Stimulated activated naive CD4-positive, alpha-beta T cell (primary cell): ENCODE measurements around the gene ST3GAL5.
"Not testable (repeated sequence)": the region's sequence is repeated elsewhere in the genome, so short reads cannot be mapped to it uniquely, and the experiment has no call there.

ENCODE experiments used
- DNase-seq, 6 experiments: peaks; one replicate each; lab custom pipeline; 2025; lab: John Stamatoyannopoulos, UW

Gene ST3GAL5

DNA sequence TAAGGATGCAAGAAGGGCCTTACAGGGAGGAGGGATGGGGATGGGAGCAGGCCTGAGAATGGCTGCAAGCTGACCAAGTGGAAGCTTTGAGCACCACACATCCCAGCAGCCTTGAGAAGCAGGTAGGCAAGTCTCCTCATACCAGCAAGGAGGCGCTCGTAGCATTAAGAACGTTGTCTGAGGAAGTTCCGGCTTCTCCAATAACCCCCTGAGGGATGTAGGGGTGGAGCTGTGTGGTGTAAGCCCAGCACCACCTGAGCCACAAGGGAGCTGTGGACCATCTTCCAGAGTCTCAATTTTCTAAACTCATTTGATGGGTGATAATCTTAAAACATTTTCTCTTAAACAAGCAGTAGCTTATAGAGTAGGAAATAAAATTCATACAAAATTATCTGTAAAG is 50.6 kb downstream of the ST3GAL5 start:
- DNase-seq = no peak

- DNase-seq = no peak
These were observed 54.3 kb downstream of the ST3GAL5 start for GRCh38 chr2:85834466-85834865.

DNA sequence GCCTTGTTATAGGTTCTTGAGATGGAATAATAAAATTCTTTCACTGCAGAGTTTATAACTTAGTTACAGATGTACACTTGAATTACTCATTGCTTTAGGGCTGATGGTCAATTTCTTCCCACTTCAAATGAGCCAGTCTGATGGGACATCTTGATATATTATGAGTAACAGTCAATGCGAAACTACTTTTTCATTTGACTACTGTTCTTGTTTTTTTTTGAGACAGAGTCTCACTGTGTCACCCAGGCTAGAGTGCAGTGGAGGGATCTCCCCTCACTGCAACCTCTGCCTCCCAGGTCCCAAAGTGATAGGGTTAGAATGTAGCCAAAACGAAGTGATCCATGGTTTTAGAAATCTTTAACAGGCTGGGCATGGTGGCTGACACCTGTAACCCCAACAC is 57.1 kb downstream of the ST3GAL5 start:
- no peak for DNase-seq

DNA sequence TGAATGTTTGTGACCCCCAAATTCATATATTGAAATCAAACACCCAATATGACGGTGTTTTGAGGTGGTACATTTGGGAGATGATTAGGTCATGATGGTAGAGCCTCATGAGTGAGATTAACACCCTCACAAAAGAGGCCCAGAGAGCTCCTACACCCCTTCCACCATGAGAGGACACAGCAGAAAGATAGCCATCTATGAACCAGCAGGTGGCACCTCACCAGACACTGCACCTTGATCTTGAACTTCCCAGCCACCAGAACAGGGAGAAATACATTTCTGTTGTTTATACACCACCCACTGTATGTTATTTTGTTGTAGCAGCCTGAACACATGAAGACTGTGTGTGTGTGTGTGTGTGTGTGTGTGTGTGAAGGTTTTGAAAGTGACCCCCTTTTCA is 58.1 kb downstream of the ST3GAL5 start:
- no peak for DNase-seq

GRCh38 chr2:85829394-85829793 is 59.4 kb downstream of the ST3GAL5 start:
- DNase-seq = not testable (repeated sequence)

- DNase-seq = no peak
These were observed 60.1 kb downstream of the ST3GAL5 start for GRCh38 chr2:85828725-85829124.

DNA sequence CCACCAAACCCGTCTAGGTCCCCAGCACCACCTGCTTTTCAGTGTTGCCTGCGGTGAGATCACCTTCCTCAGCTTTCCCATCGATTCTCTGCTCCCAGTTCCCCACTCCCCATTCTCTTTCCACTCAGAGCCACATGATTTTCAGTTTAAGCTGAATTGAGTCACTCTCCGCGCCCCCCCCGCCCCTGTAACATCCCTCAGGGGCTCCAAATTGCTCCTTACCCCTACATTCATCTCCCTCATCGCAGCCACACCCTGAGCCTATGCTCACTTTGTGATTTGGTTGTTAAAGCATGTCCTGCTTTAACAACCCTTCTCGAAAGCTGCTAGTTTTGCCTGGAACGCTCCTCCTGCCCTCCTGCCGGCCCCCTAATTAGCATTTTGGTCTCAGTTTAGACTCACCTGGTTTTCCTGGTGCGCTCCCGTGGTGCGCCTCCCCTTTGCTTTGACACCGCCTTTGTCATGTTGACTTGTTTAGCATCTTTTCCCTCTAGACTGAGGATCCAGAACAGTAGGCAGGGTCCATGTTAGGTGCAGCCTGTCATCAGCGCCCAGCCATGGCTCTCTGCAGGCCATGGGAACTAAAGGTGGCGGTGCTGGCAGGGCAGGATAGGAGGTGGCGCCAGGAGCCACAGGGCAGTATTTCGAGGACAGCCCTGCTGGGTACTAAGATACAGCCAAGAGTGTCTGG is 60.8 kb downstream of the ST3GAL5 start:
- DNase-seq = no peak

DNA sequence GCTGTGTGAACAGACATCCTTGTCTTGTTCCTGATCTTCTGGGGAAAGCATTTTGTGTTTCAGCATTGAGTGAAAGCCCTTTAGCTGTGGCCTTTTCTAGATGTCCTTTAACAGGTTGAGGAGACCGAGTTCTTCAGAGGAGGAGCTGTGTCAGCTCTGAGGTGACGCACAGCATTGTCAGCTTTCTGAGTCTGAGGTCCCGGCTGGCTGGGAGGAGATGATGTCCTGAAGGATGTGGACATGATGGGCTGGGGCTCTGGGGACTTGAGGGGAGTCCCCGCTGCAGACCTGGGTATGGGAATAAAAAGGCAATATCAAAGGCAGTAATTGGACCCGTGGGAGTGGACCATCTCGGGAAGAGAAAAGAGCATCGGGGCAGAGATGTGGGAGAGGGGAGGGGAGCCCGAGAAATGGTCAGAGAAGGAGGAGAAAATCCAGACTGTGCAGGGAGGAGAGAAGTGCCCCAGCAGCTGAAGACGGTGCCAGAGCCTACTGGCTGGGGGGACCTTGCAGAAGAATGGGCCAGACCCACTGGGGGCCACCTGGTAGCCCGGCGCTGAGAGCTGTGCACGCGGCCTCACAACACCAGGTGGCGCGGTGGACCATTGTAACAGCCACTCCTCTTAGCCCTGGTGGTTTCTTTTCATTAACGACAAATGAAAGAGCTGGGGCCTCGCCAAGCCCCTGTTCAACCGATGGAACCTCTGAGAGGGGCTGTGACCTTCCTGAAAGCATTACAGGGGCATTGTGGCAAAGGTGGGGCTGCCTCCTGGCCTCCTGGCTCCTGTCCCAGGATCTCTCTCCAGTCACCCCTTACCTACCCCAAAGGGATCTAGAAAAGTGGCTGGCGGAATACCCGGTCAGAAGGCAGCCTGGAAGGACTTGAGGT is 61.6 kb downstream of the ST3GAL5 start:
- peak; percentile 44 to 84 (median 74) for DNase-seq

GRCh38 chr2:85823951-85824350 is 64.8 kb downstream of the ST3GAL5 start:
- no peak for DNase-seq

GRCh38 chr2:85822766-85823165 is 66.0 kb downstream of the ST3GAL5 start:
- no peak for DNase-seq

DNA sequence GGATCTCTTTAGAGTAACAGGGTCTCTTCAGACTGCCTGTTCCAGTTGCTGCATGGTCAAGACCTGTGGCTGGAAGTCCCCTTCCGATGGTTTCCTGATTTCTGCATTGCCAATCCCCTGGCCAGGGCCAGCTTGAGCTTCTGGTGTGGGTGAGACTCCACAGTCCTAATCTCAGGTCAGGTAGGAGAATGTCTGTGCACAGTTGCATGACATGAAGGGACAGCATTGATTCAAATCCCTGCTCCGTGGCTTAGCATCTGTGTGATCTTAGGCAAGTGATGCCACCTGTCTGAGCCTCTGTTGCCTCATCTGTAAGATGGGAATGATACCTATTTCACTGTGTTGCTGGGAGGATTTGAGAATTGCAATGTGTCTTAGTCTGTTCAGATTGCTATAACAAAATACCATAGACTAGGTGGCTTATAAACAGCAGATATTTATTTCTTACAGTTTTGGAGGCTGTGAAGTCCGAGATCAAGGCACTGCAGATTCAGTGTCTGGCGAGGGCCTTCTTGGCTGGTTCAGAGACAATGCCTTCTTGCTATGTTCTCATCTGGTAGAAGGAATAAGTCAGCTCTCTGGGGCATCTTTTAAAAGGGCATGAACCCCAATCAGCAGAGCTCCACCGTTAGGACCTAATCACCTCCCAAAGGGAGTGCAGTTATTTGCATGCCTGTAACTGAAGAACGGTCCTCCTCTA is 68.8 kb downstream of the ST3GAL5 start:
- DNase-seq = no peak

DNA sequence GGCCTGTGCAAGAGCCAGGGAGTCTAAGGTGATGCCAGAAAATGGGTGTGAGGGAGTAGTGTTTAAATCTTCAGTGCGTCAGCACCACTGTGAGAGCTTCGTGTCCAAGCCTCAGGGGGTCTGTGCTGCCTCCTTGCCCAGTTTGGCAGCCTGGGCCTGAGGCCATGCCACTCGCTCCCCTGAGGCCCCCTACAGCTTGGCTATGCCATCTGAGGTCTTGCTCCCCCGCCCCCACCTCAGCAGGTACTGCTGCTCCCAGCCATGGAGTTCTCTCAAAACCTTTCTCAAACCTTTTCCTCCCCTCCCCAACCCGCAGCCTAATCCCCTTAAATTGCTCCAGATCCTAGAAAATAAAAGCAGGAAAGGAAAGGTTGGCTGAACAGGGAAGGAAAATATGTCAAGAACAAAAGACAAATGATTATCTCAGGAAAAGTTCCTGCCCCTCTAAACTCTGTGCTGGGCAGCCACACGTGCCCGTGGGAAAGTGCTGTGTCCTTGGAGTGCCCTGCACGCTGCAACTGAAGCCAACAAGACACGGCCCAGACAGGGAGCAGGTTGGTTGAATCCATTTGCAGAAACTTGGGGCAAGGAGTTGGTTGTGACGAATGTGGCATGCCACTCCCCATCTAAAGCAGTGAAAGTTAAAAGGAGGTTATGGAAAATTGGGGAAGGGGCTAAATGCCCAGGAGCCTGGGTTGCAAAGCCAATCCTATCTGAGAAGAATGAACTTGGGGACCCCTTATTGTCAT is 73.8 kb downstream of the ST3GAL5 start:
- DNase-seq = no peak

DNA sequence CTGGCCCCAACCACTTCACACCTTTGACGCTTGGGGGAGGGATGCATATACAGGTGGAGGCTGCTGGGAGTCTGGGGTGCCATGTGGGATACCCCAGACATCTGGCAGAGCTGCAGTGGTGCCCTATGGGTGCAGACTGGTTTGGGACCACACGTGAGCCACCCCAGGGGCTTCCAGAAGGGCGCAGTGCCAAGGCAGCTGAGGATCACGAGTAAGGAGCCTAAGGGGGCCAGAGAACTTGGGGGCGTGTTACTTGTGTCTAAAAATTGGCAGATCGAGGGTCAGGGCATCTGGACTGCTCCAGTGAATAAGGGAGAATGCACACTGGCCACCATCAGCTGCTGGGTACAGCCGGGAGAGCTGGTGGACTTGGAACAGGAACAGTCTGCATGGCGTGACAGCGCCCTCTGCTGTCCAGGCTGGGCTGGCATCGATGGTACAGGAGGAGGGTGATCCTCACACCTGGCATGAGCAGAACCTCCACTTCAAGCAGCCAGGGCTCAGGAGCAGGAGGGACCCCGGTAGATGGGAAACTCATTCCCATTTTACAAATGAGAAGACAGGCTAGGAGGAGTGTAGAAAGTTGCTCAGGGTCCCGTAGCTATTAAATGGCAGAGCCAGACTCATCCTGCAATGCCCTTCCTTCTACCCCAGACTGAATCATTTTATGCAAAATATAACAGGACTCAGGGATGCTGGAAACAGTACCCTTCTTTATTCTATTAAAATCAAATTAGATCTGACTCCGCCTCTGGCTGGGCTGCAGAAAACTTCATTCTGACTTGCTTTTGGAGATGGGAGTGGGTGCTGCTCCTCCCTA is 74.6 kb downstream of the ST3GAL5 start:
- peak; percentile 30 to 72 (median 65) for DNase-seq

GRCh38 chr2:85813211-85813981 is 75.4 kb downstream of the ST3GAL5 start:
- no peak for DNase-seq

DNA sequence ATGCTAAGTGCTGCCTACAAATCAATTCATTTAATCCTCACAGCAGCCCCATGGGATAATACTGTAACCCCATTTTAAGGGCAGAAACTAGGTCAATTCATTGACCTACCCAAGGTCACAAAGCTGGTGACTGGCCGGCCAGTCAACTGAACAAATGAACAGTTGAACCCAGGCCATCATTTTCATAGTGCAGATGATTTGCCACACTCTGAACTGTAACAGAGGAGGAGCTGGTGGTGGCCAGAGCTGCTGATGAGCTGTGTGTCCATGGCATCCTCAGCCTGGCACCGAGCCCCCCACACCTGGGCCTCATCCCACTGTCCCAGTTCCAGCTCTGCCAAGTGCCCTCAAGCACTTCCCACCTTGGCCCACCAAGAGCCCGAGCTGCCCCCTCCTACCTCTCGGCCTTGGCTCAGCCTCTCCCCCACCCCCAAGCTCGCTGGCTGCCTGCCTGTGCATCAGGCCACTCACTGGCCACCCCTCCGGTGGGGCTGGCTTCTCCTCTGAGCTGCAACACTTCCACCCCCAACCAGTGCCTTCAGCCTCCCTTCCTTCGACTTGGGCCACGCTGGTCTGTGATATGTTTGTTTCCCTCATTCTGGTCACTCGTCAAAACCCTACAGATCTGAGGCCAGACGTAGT is 76.6 kb downstream of the ST3GAL5 start:
- no peak for DNase-seq

GRCh38 chr2:85811180-85812093 is 77.4 kb downstream of the ST3GAL5 start:
- no peak for DNase-seq

DNA sequence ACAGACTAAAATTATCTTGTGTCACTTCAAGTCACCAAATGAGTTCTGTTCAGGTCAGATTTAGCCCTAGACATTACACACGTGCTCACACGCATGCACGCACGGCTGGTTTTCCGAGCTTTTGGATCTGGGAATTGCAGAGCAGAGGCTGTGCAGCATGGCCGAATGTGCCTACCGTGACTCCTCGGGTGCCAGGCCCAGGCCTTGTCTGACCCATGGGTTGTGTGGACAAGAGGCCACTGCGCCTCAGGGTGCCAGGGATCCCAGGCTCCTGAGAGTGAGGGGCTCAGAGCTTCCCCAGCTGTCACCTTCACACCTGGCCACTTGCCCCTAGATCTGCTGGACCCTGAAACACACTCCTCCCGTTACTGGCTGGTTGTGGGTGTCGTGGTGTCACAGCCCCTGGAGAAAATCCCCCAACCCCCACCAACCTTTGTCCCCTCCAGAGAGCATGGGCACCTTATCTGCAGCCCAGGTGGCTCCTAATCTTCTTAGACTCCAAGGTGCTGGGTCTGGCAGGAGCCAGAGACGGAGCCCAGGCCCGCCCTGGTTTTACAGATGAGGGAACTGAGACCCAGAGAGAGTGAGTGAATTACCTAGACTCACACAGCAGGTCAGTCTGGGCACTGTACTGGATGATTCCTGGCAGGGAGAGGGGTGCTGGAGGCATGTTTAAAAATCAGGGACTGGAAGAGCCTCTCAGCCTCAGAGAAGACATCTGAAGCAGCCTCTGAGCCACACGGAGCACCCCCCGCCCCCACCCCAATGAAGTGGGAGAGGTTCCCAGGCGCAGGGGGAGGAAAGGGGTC is 78.2 kb downstream of the ST3GAL5 start:
- DNase-seq = no peak

DNA sequence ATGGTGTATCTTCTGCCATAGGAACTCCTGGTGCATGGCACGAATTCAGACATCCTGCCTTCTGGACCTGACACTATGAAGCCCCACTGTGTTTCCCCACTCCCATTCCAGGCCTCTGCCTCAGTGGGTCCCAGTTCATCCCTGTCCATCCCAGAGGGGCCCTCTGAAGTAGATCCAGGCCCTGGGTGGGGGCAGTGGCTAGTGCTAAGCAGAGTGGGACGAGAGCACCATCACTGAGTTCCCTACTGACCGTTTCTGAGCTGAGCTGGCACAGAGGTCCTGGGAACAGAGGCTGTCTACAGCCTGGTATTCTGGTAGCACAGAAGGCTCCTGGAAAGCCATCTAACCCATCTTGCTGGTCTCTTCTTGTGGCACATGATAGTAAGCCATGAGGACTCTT is 81.0 kb downstream of the ST3GAL5 start:
- no peak for DNase-seq
